MV-4-11 (cell line): ENCODE results near the gene KCNH6.
A peak's percentile ranks its signal among the peaks of the same experiment; 100 is the strongest.

ENCODE experiments used
- DNase-seq: peaks from one replicate; lab custom pipeline; 2025; lab: John Stamatoyannopoulos, UW

The KCNH6 gene

DNA sequence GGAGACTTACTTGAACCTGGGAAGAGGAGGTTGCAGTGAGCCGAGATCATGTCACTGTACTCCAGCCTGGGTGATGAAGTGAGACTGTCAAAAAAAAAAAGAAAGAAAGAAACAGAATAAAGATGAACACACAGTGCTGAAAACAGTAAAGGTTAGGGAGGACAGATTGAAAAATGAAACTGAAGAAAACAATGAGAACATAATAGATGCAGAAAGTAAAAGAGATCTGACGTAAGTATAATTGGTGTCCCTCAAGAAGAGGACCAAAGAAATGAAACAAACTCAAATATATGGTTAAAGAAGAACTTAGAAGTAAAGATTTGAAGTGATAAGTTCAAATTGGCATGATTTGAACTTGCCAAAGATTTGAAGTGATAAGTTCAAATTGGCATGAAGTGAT, 34.3 kb downstream of the KCNH6 start:
- no peak for DNase-seq

DNA sequence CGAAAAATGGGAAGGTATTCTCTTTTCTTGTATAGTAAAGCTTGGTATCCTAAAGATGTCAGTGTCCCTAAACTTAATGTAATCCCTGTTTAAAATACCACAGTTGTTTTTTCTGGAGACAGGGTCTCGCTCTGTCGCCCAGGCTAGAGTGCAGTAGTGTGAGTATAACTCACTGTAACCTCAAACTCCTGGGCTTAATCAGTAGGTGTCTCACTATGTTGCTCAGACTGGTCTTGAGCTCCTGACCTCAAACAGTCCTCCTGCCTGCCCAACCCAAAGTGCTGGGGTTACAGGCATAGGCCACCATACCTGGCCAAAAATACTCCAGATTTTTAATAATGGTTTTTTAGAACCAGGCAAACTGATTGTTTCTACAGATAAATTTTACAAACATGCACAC, 35.3 kb downstream of the KCNH6 start:
- no peak for DNase-seq

DNA sequence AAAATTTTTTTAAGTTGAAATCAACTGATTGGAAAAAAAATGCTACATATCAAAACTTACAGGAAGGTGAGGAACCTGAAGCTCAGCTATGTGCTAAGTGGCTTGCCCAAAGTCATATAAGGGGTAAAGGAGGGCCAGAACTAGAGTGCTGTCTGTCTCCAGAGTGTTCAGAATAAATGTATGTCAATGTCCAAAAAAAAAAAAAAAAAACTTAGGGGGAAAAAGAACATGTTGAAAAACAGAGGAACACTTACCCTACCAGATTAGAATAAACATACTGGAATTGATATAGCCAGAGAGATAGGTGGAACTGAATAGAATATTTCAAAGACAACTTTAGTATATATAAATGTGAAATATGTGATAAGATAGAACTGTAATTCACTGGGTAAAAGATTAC, 38.7 kb downstream of the KCNH6 start:
- no peak for DNase-seq

GRCh38 chr17:63563339-63563738, 40.2 kb downstream of the KCNH6 start:
- DNase-seq: no peak

- DNase-seq: no peak
Observed at GRCh38 chr17:63564562-63564961, 41.4 kb downstream of the KCNH6 start.

DNA sequence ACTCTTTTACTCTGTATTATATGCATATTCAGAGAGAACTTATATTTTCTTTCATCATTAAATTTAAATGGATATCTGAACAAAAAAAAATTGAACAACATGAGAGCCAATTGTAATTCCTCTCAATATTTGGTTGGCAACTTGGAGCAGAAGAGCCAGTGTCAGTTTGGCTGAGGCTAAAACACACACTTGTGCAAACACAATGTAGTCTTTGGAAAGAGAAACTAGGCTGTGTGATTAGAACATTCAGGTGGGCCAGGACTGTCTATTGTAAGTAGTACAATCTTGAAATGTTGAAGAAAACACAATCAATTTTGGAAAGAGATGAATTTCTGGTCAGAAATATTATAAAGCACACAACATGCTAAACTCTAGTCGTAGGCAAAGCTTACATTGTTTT, 44.1 kb downstream of the KCNH6 start:
- no peak for DNase-seq

- no peak for DNase-seq
Observed at GRCh38 chr17:63568563-63568962, 45.4 kb downstream of the KCNH6 start.

DNA sequence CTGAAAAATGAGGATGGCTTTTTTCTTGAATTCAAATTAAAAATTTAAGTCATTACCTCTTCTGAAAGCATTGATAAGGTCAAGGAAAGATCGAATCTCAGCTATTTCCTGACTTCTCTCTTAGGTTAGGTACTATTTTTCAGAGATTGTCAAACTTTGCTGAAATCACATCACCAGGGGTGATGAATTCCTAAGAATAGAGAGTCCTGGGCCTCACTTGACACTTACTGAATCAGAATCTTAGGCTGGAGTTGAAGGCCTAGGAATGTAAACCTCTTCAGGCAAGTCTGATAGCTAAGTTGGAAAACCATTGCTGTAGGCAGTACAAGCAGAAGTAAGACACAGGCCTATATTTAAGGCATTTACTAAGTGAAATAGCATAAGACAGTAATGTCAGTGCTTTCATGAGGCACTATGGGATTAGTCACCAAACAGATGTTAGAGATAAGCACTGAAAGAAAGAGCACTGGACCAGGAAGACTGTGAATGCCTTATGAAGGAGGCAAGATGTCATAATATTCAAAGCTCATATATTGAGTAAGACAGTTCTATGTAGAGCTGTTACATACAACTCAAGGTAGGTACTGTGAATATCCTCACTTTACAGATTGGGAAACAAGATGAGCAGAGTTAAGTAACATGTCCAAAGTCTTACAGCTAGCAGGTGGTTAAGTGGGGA, 48.6 kb downstream of the KCNH6 start:
- peak; percentile 80 for DNase-seq

DNA sequence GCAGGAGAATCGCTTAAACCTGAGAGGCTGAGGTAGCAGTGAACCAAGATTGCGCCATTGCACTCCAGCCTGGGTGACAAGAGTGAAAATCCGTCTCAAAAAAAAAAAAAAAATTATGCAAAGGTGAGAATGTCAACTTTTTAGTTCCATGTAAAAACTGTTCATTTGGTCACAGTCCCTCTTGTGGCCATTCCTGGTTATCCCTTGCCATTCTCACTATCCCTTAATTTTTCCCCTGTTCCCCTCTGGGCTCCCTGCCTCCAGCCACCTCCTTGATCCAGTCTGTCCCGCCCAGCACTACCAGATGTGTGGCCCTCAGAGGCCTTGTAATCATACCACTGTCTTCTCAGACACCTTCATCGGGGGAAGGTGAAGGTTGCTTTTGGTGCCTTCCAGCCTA, 50.5 kb downstream of the KCNH6 start:
- no peak for DNase-seq

GRCh38 chr17:63578027-63578768, 55.0 kb downstream of the KCNH6 start:
- no peak for DNase-seq

DNA sequence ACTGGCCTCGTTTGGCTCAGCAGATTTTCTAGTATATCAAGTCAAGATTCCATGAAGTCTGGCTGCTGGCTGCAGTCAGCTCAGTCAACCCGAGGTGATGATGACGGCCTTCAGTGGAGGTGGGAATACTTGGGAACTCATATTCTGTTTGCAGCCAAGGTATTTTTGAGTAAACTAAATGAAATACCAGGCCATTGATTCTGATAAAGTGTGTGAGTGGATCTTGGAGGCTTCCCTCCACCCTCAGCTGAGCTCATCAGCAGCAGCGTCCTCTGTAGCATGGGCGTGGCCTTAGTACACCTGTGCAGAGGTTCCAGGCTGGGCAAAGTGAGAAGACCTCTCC, 55.6 kb downstream of the KCNH6 start:
- DNase-seq: no peak

GRCh38 chr17:63579633-63580032, 56.5 kb downstream of the KCNH6 start:
- no peak for DNase-seq

DNA sequence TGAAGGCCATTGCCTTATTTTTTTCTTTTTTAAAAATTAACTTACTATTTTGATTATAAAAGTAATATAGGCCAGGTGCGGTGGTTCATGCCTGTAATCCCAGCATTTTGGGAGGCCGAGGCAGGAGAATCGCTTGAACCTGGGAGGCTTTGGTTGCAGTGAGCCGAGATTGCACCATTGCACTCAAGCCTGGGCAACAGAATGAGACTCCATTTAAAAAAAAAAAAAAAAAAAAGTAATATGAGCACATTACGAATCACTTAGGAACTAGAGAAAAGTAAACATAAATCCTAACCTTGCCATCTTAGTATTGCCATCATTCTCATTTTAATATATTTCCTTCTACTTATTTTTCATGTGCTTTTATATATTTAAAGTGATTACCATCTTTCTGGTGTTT, 64.6 kb downstream of the KCNH6 start:
- no peak for DNase-seq

GRCh38 chr17:63588797-63589196, 65.6 kb downstream of the KCNH6 start:
- DNase-seq: no peak

GRCh38 chr17:63589646-63590045, 66.5 kb downstream of the KCNH6 start:
- DNase-seq: no peak

DNA sequence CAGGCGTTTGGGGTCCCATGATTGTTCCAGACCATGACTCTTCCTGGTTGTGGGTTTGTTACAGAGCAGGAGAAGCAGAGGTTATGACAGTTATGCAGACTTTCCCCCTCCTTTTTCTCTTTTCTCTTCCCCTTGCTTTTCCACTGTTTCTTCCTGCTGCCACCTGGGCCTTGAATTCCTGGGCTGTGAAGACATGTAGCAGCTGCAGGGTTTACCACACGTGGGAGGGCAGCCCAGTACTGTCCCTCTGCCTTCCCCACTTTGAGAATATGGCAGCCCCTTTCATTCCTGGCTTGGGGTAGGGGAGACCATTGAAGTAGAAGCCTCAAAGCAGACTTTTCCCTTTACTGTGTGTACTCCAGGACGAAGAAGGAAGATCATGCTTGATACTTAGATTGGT, 69.6 kb downstream of the KCNH6 start:
- DNase-seq: no peak

GRCh38 chr17:63595132-63595531, 72.0 kb downstream of the KCNH6 start:
- DNase-seq: no peak
